HCT116 (cell line): Measurements from ENCODE around the gene ARHGAP19. TPM values are rescaled to one million over a fixed set of nuclear protein-coding genes. Genes with fewer than 3 reads are reported as not detected.

Experiments used
- ATAC-seq: fragments of 200-7000 bp; cut with Tn5 transposase; 2 replicates; pipeline ENCODE4 v1.9.1; 2020; ENCODE audit warnings: mild to moderate bottlenecking, moderate library complexity
- BruUV-seq: library from RNA; stranded (reverse); fragments of 400-500 nt; replicated peaks from 2 replicates; lab custom pipeline; 2021; lab: Mats Ljungman, UMichigan
- CTCF ChIA-PET: fragments of 300-600 bp; sonication (Branson Sonifier 250); formaldehyde crosslinking; loops from one replicate; lab custom pipeline; 2021; ENCODE audit warnings: antibody characterized with exemption; lab: Charles Lee
- POLR2A ChIA-PET: fragments of 300-600, 350-600 bp; sonication (Branson Sonifier 250); formaldehyde crosslinking; loops from one replicate; lab custom pipeline; 2021; ENCODE audit warnings: antibody characterized with exemption; lab: Charles Lee
- RAD21 ChIA-PET, 2 experiments: fragments of 300-600 bp; sonication (Branson Sonifier 250); formaldehyde crosslinking; loops; one replicate each; lab custom pipeline; 2023; ENCODE audit warnings: low total read pairs in 2 of 2; ENCODE audit not compliant: uncharacterized antibody in 2 of 2, unreplicated experiment in 2 of 2, low non-redundant PET in 1 of 2; lab: Charles Lee
- DNase-seq: peaks from one replicate; pipeline ENCODE4 v3.0.0-alpha.2; 2010; ENCODE audit warnings: low read depth, low spot score
- H2AFZ ChIP-seq: fragments of 200-600 bp; shearing (Covaris generic), sonication (generic); 2 replicates; pipeline ENCODE4 v1.6.1; 2017; ENCODE audit warnings: low read depth, mixed run types, mixed read lengths, antibody characterized with exemption, low read length; ENCODE audit not compliant: poor library complexity, severe bottlenecking
- H3K27ac ChIP-seq: 2 replicates; pipeline ENCODE4 v1.5.1; 2012; ENCODE audit warnings: low read depth, low read length
- H3K27me3 ChIP-seq: fragments of 200-600 bp; sonication (generic); 2 replicates; pipeline ENCODE4 v1.6.1; 2016; ENCODE audit warnings: mixed run types, low read length, mixed read lengths; ENCODE audit not compliant: insufficient read depth
- H3K36me3 ChIP-seq, 2 experiments: fragments of 200-500 bp in 1 of 2; fragments of 200-600 bp in 1 of 2; sonication (Bioruptor generic) in 1 of 2; sonication (generic) in 1 of 2; 2 replicates each; pipeline versions ENCODE4 v1.5.1 to v1.6.1; 2014 to 2016; ENCODE audit warnings: low read length in 2 of 2, inconsistent platforms in 1 of 2, mixed read lengths in 1 of 2, mixed run types in 1 of 2; ENCODE audit not compliant: insufficient read depth in 2 of 2, control insufficient read depth in 1 of 2
- H3K4me1 ChIP-seq, 2 experiments: fragments of 200-600 bp in 1 of 2; sonication (generic) in 1 of 2; 2 replicates each; pipeline versions ENCODE4 v1.5.1 to v1.6.1; 2012 to 2017; ENCODE audit warnings: low read length in 2 of 2, inconsistent platforms in 1 of 2, mild to moderate bottlenecking in 1 of 2, mixed read lengths in 1 of 2, mixed run types in 1 of 2, moderate library complexity in 1 of 2; ENCODE audit not compliant: insufficient read depth in 2 of 2, control insufficient read depth in 1 of 2
- H3K4me2 ChIP-seq: fragments of 200-600 bp; sonication (generic); 2 replicates; pipeline ENCODE4 v1.6.1; 2017; ENCODE audit warnings: mixed run types, low read length, mixed read lengths
- H3K4me3 ChIP-seq, 2 experiments: fragments of 200-600 bp in 1 of 2; sonication (generic) in 1 of 2; replicated peaks in 1 of 2; 2 replicates each; pipeline ENCODE4 v1.5.1; 2011 to 2016; ENCODE audit warnings: low read length in 2 of 2, control low read depth in 1 of 2, low read depth in 1 of 2, mild to moderate bottlenecking in 1 of 2, mixed read lengths in 1 of 2, mixed run types in 1 of 2
- H3K79me2 ChIP-seq: fragments of 200-600 bp; sonication (generic); 2 replicates; pipeline ENCODE4 v1.6.1; 2017; ENCODE audit warnings: mild to moderate bottlenecking, mixed run types, low read length, moderate library complexity, mixed read lengths; ENCODE audit not compliant: insufficient read depth
- H3K9ac ChIP-seq: fragments of 200-600 bp; sonication (generic); 2 replicates; pipeline ENCODE4 v1.6.1; 2016; ENCODE audit warnings: low read length, mixed read lengths
- H3K9me2 ChIP-seq: fragments of 200-600 bp; sonication (generic), shearing (Covaris generic); 2 replicates; pipeline ENCODE4 v1.6.1; 2017; ENCODE audit warnings: mixed run types, mild to moderate bottlenecking, moderate library complexity; ENCODE audit not compliant: insufficient read depth
- H3K9me3 ChIP-seq, 2 experiments: fragments of 200-500 bp in 1 of 2; fragments of 200-600 bp in 1 of 2; sonication (Bioruptor generic) in 1 of 2; sonication (generic) in 1 of 2; 2 replicates each; pipeline ENCODE4 v1.6.1; 2014 to 2017; ENCODE audit warnings: low read length in 2 of 2, mixed read lengths in 2 of 2, inconsistent platforms in 1 of 2, low read depth in 1 of 2, mild to moderate bottlenecking in 1 of 2, mixed run types in 1 of 2, moderate library complexity in 1 of 2; ENCODE audit not compliant: control insufficient read depth in 1 of 2, insufficient read depth in 1 of 2
- H4K20me1 ChIP-seq: fragments of 200-600 bp; sonication (generic), shearing (Covaris generic); 2 replicates; pipeline ENCODE4 v1.6.1; 2017; ENCODE audit warnings: mixed run types, mild to moderate bottlenecking, moderate library complexity; ENCODE audit not compliant: insufficient read depth
- CBX3 ChIP-seq: IDR thresholded peaks from 2 replicates; pipeline ENCODE4 v1.6.1; 2012; ENCODE audit warnings: low read depth
- CEBPB ChIP-seq: IDR thresholded peaks from 2 replicates; pipeline ENCODE4 v1.6.1; 2012; ENCODE audit warnings: low read depth
- EGR1 ChIP-seq: IDR thresholded peaks from 2 replicates; pipeline ENCODE4 v1.6.1; 2012; ENCODE audit warnings: low read depth
- ELF1 ChIP-seq: IDR thresholded peaks from 2 replicates; pipeline ENCODE4 v1.6.1; 2012; ENCODE audit warnings: low read depth, borderline replicate concordance
- EZH2 ChIP-seq: fragments of 200-600 bp; sonication (generic); IDR thresholded peaks from 2 replicates; pipeline ENCODE4 v1.6.1; 2017; ENCODE audit warnings: antibody characterized with exemption, mixed run types
- EZH2phosphoT487 ChIP-seq: fragments of 200-600 bp; IDR thresholded peaks from 2 replicates; pipeline ENCODE4 v1.6.1; 2018; ENCODE audit warnings: antibody characterized with exemption, borderline replicate concordance
- JUND ChIP-seq: IDR thresholded peaks from 2 replicates; pipeline ENCODE4 v1.6.1; 2012
- SIN3A ChIP-seq: IDR thresholded peaks from 2 replicates; pipeline ENCODE4 v1.6.1; 2012; ENCODE audit warnings: low read depth
- SP1 ChIP-seq: IDR thresholded peaks from 2 replicates; pipeline ENCODE4 v1.6.1; 2012; ENCODE audit warnings: low read depth
- SRF ChIP-seq: IDR thresholded peaks from 2 replicates; pipeline ENCODE4 v1.6.1; 2012; ENCODE audit warnings: low read depth
- TCF7L2 ChIP-seq: IDR thresholded peaks from 2 replicates; pipeline ENCODE4 v1.7.0; 2011; ENCODE audit warnings: borderline replicate concordance, inconsistent platforms; ENCODE audit not compliant: insufficient read depth, insufficient read length; ENCODE audit errors: extremely low read depth
- YY1 ChIP-seq: IDR thresholded peaks from 2 replicates; pipeline ENCODE4 v1.6.1; 2011; ENCODE audit warnings: low read length, low read depth, moderate library complexity, mild to moderate bottlenecking; ENCODE audit not compliant: insufficient replicate concordance; ENCODE audit errors: extremely low read depth
- ZFX ChIP-seq: fragments of 450-650 bp; IDR thresholded peaks from 2 replicates; pipeline ENCODE4 v1.6.1; 2017
- ZNF274 ChIP-seq: fragments of 200-500 bp; sonication (Bioruptor generic); IDR thresholded peaks from 2 replicates; pipeline ENCODE4 v1.6.1; 2014; ENCODE audit warnings: mild to moderate bottlenecking, low read depth, low read length, inconsistent platforms
- intact Hi-C: fragments of 100-400 bp; cut with micrococcal nuclease; formaldehyde crosslinking; loops from 2 replicates; pipeline ENCODE4 v1.10.0; 2022
- total RNA-seq: library from RNA; stranded (reverse); gene quantifications from one replicate; pipeline ENCODE4 v1.2.1, GENCODE V29; 2021; ENCODE audit not compliant: unreplicated experiment
- TF ChIP-seq, protein P1 (sequence below): IDR thresholded peaks from 2 replicates; pipeline ENCODE4 v1.6.1; 2012
- TF ChIP-seq, protein P2 (sequence below): IDR thresholded peaks from 2 replicates; pipeline ENCODE4 v1.6.1; 2012
- TF ChIP-seq, protein P3 (sequence below): IDR thresholded peaks from 2 replicates; pipeline ENCODE4 v1.6.1; 2011; ENCODE audit warnings: mild to moderate bottlenecking, low read length, moderate library complexity; ENCODE audit not compliant: insufficient replicate concordance; ENCODE audit errors: extremely low read depth
- TF ChIP-seq, protein P4 (sequence below), 3 experiments: fragments of 200-600 bp in 1 of 3; sonication (generic) in 1 of 3; IDR thresholded peaks in 2 of 3; conservative IDR thresholded peaks in 1 of 3; 2 replicates each; pipeline ENCODE4 v1.5.1; 2012 to 2017; ENCODE audit warnings: low read depth in 2 of 3, low read length in 2 of 3, antibody characterized with exemption in 1 of 3, borderline replicate concordance in 1 of 3, control low read depth in 1 of 3, mild to moderate bottlenecking in 1 of 3, mixed read lengths in 1 of 3, mixed run types in 1 of 3, moderate library complexity in 1 of 3; ENCODE audit not compliant: insufficient read depth in 1 of 3

The ARHGAP19 gene
- total RNA-seq, 1 experiment from 2014 or later: 36.8 TPM

DNA sequence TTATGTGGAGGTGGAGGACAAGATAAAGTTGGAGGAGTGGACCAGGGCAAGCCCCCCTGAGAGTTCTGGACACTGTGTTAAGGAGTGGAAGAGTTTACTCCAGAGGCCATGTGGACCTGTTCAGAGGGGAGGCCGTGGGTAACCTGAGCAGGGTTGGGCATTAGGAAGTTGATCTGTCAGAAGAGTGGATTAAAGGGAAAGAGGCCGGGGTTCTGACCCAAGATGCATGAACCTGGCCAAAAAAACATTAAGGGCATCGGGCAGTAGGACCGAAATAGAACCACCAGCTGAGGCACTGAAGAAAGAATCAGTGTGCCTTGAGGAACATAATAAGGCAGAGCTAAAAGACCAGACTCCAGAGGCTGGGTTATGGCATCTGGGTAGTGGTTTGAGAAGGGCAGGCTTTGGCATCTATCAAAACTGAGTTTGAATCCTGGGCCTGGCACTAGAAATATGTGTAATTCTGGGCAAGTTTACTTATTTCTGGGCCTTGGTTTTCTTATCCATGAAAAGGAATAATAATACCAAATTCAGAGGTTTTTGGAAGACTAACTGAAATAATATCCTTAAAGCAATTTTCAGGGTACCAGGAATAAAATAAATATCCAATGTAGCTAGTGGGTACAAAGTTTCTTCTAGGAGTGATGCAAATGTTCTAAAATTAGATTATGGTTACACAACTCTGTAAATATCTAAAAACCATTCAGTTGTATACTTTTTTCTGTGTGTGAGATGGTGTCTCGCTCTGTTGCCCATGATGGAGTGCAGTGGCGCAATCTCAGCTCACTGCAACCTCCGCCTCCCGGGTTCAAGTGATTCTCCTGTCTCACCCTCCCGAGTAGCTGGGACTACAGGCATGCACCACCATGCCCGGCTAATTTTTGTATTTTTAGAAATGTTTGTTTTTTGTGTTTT, 15.7 kb upstream of the ARHGAP19 start:
- H3K4me3 ChIP-seq: no peak overlapping the region
- TF ChIP-seq YY1 (no peak), SIN3A (no peak), SP1 (no peak), EZH2 (no peak), EZH2phosphoT487 (no peak), JUND (no peak), SRF (no peak), CBX3 (no peak), ZFX (no peak), EGR1 (no peak), TCF7L2 (no peak), CEBPB (no peak), ELF1 (no peak), ZNF274 (no peak)
- TF ChIP-seq, protein P1, sequence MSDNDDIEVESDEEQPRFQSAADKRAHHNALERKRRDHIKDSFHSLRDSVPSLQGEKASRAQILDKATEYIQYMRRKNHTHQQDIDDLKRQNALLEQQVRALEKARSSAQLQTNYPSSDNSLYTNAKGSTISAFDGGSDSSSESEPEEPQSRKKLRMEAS: no peak
- TF ChIP-seq, protein P2, sequence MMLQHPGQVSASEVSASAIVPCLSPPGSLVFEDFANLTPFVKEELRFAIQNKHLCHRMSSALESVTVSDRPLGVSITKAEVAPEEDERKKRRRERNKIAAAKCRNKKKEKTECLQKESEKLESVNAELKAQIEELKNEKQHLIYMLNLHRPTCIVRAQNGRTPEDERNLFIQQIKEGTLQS: no peak
- TF ChIP-seq, protein P3, sequence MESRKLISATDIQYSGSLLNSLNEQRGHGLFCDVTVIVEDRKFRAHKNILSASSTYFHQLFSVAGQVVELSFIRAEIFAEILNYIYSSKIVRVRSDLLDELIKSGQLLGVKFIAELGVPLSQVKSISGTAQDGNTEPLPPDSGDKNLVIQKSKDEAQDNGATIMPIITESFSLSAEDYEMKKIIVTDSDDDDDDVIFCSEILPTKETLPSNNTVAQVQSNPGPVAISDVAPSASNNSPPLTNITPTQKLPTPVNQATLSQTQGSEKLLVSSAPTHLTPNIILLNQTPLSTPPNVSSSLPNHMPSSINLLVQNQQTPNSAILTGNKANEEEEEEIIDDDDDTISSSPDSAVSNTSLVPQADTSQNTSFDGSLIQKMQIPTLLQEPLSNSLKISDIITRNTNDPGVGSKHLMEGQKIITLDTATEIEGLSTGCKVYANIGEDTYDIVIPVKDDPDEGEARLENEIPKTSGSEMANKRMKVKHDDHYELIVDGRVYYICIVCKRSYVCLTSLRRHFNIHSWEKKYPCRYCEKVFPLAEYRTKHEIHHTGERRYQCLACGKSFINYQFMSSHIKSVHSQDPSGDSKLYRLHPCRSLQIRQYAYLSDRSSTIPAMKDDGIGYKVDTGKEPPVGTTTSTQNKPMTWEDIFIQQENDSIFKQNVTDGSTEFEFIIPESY: no peak
- TF ChIP-seq, protein P4, sequence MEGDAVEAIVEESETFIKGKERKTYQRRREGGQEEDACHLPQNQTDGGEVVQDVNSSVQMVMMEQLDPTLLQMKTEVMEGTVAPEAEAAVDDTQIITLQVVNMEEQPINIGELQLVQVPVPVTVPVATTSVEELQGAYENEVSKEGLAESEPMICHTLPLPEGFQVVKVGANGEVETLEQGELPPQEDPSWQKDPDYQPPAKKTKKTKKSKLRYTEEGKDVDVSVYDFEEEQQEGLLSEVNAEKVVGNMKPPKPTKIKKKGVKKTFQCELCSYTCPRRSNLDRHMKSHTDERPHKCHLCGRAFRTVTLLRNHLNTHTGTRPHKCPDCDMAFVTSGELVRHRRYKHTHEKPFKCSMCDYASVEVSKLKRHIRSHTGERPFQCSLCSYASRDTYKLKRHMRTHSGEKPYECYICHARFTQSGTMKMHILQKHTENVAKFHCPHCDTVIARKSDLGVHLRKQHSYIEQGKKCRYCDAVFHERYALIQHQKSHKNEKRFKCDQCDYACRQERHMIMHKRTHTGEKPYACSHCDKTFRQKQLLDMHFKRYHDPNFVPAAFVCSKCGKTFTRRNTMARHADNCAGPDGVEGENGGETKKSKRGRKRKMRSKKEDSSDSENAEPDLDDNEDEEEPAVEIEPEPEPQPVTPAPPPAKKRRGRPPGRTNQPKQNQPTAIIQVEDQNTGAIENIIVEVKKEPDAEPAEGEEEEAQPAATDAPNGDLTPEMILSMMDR (IDR thresholded peaks at IDR 0.05 in 2 of 3, conservative IDR thresholded peaks at IDR 0.05 in 1 of 3; ENCODE audit: borderline replicate concordance in 1 of 3, insufficient read depth in 1 of 3, low read depth in 2 of 3, low read length in 2 of 3): no peak
- H3K36me3 ChIP-seq: no peaks in the 10 kb centered on the region
- no peak overlapping the region for H2AFZ ChIP-seq
- H4K20me1 ChIP-seq: no peaks in the 10 kb centered on the region
- H3K9me2 ChIP-seq: 0 out of 2 replicates have a peak, but pooled peaks cover 4% of the 10 kb centered on the region
- intact Hi-C loops: no loop called here
- no peak overlapping the region for H3K27ac ChIP-seq
- H3K27me3 ChIP-seq: no peaks in the 10 kb centered on the region
- no TSS peak for BruUV-seq
- H3K9me3 ChIP-seq: no peaks in the 10 kb centered on the region
- CTCF ChIA-PET: no interaction called here
- no peak overlapping the region for H3K9ac ChIP-seq
- H3K4me2 ChIP-seq: no peak overlapping the region
- ATAC-seq: no peak
- no peak for DNase-seq
- no peaks in the 10 kb centered on the region for H3K4me1 ChIP-seq
- POLR2A ChIA-PET: no interaction called here
- H3K79me2 ChIP-seq: no peaks in the 10 kb centered on the region
- RAD21 ChIA-PET: no interaction called here
